Hepatocyte (in vitro differentiated cells): ENCODE results near the gene SPCS1.

Experiments used
- CTCF ChIP-seq: fragments of 200-600 bp; sonication (generic); IDR thresholded peaks from 2 replicates; pipeline ENCODE4 v1.5.1; 2016; ENCODE audit warnings: antibody characterized with exemption, mild to moderate bottlenecking; ENCODE audit not compliant: poor library complexity
- EZH2 ChIP-seq: fragments of 200-600 bp; sonication (generic); IDR thresholded peaks from 2 replicates; pipeline ENCODE4 v1.6.1; 2016; ENCODE audit warnings: antibody characterized with exemption, mild to moderate bottlenecking, borderline replicate concordance
- EZH2phosphoT487 ChIP-seq: fragments of 200-600 bp; sonication (generic); IDR thresholded peaks from one replicate; pipeline ENCODE4 v1.6.1; 2018; ENCODE audit warnings: antibody characterized with exemption, mild to moderate bottlenecking, low read depth, moderate library complexity; ENCODE audit not compliant: unreplicated experiment, severe bottlenecking

DNA sequence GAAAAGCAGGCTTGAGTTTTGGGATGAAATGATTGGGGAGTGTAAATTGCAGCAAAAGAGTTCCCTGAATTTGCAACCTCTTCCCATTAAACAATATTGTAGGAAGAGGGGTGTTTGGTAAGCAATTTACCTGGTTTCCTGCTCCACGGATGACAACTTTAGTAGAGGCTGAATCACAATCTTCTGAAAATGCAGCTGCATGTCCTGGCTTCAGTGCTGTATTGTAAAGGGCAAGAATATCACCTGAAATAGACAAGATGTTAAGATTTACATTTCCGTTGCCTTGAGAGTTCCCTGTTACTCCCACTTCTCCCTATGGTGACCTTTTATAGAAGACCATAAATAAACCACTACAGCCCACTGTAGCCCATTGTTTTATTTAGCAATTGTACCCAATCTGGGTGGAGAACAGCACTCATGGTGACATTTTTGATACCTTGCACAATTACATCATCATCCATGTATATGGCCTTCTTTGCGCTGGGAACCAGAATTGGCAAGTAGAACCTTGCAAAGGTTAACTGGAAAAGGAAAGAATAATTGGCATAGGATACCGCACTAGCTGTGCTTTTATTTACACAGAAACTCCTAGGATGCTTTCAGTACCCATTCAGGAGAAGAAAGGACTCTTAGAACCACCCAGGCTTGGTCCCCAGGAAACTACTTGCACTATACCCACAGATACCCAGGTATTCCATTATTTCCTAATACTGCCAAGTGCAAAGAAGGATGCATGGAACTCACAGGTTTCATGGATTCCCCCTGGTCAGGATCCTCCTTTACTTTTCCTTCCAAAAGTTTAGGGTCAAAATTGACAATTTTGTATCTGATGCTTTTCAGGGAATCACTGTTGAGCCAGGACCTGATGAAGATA is 9.9 kb upstream of the SPCS1 start:
- TF ChIP-seq EZH2phosphoT487 (no peak), CTCF (no peak), EZH2 (no peak)
